ENCODE measurements around the gene ZNF576. TPM values are rescaled to one million over a fixed set of nuclear protein-coding genes. Genes with fewer than 3 reads are reported as not detected.
"Not testable (repeated sequence)": the region's sequence is repeated elsewhere in the genome, so short reads cannot be mapped to it uniquely, and the experiment has no call there.

Gene ZNF576, protein sequence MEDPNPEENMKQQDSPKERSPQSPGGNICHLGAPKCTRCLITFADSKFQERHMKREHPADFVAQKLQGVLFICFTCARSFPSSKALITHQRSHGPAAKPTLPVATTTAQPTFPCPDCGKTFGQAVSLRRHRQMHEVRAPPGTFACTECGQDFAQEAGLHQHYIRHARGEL
- 10 to 100 TPM; 15.9 to 19.6 TPM for total RNA-seq

DNA sequence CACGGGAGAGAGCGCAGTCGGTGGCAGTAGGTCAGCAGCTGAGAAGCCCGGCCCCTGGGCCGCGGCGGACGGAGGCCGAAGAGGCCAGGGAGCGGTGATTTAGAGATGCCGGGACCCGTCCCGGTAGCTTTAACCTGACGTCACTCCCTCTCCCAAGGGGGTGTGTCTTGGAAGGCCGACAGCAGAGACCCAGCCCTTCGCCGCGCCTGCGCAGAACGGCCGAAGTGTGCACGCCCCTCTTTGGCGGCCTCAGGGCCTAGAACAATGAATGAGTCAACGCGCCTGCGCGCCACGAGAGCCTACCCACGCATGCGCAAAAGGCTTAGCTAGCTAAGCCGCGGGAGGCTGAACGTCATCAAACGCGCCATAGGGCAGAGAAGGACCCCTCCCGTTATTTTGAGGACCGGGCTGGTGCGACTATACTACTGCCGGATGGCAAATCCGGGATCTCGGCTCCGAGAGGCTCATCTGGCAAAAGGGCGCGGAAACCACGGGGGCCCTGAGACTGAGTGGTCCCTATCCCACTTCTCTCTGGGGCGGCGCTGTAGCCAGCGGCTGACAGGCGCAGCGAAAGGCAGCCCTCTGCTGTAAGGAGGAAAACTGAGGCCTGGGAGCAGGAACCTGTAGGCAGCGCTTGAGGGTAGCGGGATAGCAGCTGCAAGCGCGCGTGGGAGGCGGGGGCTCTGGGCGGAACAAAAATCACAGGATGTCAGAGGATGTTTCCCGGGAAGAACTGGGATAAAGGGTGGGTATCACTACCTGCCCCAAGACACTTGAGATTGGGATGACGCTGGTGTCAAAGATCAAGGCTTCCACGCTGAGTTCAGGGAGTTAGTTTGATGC is at the start of gene ZNF576, which contains the start of gene IRGQ:
Gene ZNF576, plus strand, starts transcription at position 597 of the 843 bp plus-strand sequence. CDS start 514 bp downstream, outside the sequence.
Gene IRGQ, minus strand, starts transcription at position 136 of the 843 bp plus-strand sequence. CDS start 796 bp downstream, outside the sequence.
- H3K27ac Mint-ChIP-seq, result peak within 1 kb of the TSS; percentile 100
- peaks cover 25 to 38% of the 10 kb centered on the region in 2 donors for H3K36me3 Mint-ChIP-seq
- ATAC-seq, result peak; percentile 85 to 89
- DNase-seq (ENCODE audit: low spot score in 2 of 2), result peak; percentile 100
- H3K9me3 Mint-ChIP-seq, result no peaks in the 10 kb centered on the region

DNA sequence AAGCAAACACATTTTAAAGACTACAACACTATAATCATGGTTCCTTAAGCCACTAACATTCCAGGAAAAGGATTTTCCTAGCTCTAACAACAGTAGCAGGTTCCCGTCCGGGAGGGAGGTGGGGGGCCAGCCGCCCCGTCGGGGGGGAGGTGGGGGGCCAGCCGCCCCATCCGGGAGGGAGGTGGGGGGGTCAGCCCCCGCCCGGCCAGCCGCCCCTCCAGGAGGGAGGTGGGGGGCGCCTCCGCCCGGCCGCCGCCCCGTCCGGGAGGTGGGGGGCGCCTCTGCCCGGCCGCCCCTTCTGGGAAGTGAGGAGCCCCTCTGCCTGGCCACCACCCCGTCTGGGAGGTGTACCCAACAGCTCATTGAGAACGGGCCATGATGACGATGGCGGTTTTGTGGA is 48.5 kb upstream of the ZNF576 start:
- not testable (repeated sequence) for H3K27ac Mint-ChIP-seq; H3K9me3 Mint-ChIP-seq; DNase-seq (ENCODE audit: low spot score in 2 of 2); H3K36me3 Mint-ChIP-seq; ATAC-seq

DNA sequence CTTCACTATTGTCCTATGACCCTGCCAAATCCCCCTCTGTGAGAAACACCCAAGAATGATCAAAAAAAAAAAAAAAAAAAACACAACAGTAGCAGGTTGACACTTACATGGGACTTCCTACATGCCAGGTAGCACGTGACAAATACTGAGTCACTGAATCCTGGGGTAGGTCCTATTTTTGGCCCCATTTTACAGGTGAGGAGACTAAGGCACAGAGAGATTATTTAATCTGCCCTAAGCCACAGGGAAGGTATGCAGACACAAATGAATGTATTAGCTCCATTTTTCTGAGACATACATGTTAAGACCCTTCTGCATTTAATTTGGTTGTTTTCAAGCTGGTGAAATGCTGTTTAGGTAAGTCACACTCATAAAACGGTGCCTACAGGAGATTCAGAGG is 47.7 kb upstream of the ZNF576 start:
- H3K27ac Mint-ChIP-seq, result peak overlapping the region in 1 of 2 donors; percentile 22
- ATAC-seq (no peak), DNase-seq (ENCODE audit: low spot score in 2 of 2) (no peak)
- no peaks in the 10 kb centered on the region for H3K36me3 Mint-ChIP-seq
- no peaks in the 10 kb centered on the region for H3K9me3 Mint-ChIP-seq

DNA sequence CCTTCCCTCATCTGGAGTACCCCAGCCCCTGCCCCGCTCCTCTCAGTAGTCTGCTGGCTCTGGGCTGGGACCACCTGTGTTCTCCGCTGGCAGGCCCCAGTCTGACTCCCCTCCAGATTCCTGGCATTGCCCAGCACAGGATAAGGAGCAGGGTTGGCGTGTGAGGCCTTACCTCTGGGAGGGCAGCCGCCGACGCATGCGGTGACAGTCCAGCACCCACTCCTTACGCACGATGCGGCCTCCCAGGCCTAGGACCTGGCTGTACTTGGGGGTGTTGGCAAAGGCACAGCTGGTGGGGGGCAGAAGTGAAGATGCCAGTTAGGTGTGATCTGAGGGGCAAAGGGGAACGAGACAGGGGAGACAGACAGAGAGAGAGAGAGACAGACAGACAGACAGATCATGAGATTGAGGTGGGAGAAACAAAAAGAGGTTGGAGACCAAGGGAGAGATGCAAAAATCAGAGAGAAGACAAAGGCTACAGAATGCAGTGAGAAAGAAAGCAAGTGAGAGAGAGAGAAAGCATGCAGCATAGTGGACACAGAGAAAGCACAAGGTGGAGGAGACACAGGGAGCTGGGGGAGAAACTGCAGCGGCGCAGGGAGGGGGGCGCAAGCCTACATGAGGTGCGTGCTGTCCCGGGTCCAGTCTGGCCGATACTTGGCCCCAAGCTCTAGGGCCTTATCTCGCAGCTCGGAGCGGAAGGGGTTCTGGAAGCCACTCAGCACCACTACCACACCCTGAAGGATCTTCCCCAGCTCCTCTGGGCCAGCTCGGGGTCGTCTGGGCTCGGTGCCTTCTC is 44.8 kb upstream of the ZNF576 start:
- Mint-ChIP-seq H3K36me3 (no peaks in the 10 kb centered on the region), H3K27ac (peak overlapping the region; percentile 31 to 73), H3K9me3 (no peaks in the 10 kb centered on the region)
- ATAC-seq (no peak), DNase-seq (ENCODE audit: low spot score in 2 of 2) (no peak)

DNA sequence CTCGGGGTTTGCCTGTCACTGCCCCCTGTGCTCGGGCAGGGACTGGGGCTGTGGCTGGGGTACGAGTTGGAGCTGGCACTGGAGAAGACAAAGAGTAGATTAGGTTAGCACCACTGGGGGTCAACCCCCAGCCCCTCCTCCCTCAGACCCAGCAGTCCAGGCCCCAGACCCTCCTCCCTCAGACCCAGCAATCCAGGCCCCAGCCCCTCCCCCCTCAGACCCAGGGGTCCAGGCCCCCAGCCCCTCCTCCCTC is 44.3 kb upstream of the ZNF576 start:
- ATAC-seq (no peak), DNase-seq (ENCODE audit: low spot score in 2 of 2) (no peak)
- Mint-ChIP-seq H3K9me3 (no peaks in the 10 kb centered on the region), H3K36me3 (no peaks in the 10 kb centered on the region), H3K27ac (peak overlapping the region; percentile 31 to 73)

DNA sequence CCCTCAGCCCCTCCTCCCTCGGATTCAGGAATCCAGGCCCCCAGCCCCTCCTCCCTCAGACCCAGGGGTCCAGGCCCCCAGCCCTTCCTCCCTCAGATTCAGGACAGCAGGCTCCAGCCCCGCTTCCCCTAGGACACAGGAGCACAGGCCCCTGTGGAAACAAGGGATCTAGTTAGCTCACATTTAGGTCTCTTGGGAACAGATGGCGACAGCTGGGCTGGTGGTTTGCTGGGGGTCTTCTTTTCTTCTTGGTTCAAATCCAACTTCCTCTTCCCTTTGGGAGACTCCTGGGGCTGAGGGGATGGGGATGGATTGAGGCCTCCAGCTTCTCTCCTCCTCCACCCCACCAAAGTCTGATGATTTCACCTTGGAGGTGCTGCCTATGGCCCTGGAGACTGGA is 43.8 kb upstream of the ZNF576 start:
- no peaks in the 10 kb centered on the region for H3K9me3 Mint-ChIP-seq
- ATAC-seq (no peak), DNase-seq (ENCODE audit: low spot score in 2 of 2) (no peak)
- no peaks in the 10 kb centered on the region for H3K36me3 Mint-ChIP-seq
- peak overlapping the region; percentile 50 to 60 for H3K27ac Mint-ChIP-seq

DNA sequence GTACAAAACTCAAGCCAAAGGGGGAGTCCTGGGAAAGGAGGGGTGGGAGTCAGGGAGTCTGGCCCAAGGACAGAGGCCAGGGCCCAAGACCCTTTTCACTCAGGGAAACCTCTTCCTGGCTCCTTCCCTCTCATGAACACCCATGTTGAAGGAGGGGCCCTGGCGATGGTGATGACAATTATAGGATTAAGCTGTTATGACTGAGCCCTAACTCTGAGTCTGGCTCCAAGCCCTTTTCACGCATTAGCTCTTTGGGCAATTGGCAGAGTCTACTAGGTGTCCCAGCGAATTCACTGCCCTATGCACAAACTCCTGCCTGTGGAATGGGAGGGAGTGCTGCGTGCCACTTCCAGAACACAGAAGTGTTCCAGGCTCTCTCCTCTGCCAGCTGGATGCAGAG is 42.7 kb upstream of the ZNF576 start:
- H3K36me3 Mint-ChIP-seq, result no peaks in the 10 kb centered on the region
- H3K9me3 Mint-ChIP-seq, result no peaks in the 10 kb centered on the region
- ATAC-seq, result no peak

DNA sequence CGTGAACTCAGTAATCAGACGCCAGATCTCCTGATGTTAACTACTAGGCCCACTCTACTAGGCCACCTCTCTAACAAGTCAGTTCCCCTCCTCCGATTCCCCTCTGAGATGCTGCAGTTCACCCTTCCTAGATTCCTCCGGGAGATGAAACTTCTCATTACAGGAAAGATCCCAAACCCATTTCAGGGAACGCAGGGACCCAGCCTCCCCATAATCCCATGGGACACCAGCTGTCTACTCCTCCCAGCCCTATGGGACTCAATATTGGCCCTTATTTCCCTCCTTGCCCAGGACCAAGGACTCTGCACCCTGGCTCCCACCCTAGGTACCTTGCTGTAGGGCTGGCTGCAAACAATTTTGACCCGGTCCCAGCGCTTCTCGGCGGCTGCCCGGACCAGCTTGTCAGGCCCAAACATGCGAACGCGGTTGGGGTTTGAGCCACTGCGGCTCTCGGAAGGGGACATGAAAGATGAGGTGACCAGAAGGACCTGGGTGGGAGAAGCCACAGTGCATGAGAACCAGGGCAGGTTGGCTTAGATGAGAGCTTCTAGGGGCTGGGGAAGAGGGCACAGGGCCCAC is 42.0 kb upstream of the ZNF576 start:
- Mint-ChIP-seq H3K9me3 (no peaks in the 10 kb centered on the region), H3K27ac (peak overlapping the region; percentile 60 to 76), H3K36me3 (no peaks in the 10 kb centered on the region)
- DNase-seq (ENCODE audit: low spot score in 2 of 2) (no peak), ATAC-seq (no peak)

More for the DNA sequence above, 42.7 kb upstream of the ZNF576 start:
- peak overlapping the region in 1 of 2 donors; percentile 60 for H3K27ac Mint-ChIP-seq
- DNase-seq (ENCODE audit: low spot score in 2 of 2), result no peak

DNA sequence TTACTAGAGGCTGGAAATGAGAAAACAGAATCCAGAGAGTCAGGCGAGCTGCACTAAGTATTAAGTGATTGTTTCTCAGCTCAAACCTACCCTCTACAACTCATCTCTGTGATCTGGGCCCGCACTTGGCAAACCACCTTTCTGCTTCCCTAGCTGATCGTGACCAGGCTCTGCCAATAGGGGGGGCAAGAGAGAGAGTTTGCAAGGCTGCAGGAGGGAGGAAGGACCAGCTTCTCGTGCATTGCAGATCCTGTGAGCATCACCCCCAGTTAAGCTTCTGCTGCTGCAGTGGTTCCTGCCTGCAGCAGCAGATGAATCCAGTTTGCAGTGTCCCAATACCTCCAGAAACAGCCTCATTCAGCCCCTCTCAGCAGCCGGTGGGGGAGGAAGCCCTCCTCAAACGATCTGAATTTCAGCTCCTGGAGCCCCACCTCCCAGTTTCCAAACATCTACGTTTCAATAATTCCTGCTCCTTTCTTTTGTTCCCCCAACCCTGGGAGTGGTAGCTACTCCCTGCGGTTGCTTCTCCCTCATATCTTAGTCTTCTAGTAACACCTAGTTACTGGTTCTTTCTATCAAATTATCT is 41.1 kb upstream of the ZNF576 start:
- no peaks in the 10 kb centered on the region for H3K36me3 Mint-ChIP-seq
- no peaks in the 10 kb centered on the region for H3K9me3 Mint-ChIP-seq
- DNase-seq (ENCODE audit: low spot score in 2 of 2) (peak; percentile 72 to 90), ATAC-seq (peak; percentile 88 to 89)
- H3K27ac Mint-ChIP-seq, result peak overlapping the region in 1 of 2 donors; percentile 60

DNA sequence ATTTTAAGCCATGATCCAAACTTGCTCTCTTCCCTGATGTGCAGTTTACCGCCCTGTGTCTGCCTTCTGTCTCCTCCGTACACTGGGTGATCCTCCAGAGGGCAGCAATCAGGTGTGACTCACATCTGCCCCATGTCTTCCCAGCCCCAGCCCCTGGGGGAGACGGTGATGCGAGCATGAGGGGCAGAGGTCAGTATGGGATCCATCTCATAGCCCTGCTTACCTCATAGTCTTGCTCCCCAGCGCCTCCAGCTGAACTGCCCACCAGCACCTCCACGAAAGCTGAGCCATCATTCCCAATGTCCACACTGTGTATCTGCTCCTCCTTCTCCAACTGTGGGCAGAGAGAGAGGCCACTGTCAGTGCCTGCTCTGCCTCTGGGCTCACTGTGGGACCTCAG is 35.7 kb upstream of the ZNF576 start:
- peaks cover 3% of the 10 kb centered on the region in 2 donors for H3K9me3 Mint-ChIP-seq

DNA sequence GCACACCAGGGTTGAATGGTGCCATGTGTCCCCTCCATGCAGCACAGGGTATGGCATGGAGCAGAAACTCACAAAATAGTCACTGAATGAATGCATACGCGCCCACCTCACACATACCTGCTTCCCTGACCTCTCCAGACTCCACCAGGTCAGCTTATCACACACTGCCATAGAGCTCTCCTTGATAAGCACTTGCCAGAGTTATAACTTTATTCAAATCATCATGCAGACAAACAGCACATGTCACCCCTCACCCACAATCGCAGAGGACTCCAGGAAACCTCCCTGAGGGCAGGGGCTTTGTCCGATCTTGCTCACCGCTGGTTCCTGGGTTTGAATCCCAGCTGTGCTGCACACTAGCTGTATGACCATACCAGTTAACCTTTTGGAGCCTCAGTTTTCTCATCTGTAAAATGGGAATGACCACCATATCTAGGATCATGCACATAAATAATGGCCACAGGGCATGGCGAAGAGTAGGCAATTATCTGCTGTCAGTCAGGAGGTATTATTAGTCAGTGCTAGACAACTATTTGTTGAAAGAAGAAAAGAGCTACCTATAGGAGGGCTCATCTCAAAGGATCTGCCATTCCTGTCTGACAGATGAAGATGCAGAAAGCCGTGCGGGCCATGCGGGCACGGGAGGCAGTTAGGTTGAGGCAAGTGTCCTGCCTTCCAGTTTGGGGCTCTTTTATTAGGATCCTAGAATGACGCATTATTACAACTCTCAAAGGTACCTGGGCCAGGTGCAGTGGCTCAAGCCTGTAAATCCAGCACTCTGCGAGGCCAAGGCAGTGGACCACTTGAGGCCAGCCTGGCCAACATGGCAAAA is 35.0 kb upstream of the ZNF576 start:
- ATAC-seq (no peak), DNase-seq (ENCODE audit: low spot score in 2 of 2) (no peak)
- peaks cover 3% of the 10 kb centered on the region in 2 donors for H3K9me3 Mint-ChIP-seq
- peaks cover 6 to 29% of the 10 kb centered on the region in 2 donors for H3K36me3 Mint-ChIP-seq
- peak overlapping the region; percentile 97 to 99 for H3K27ac Mint-ChIP-seq

More for the DNA sequence above, 35.7 kb upstream of the ZNF576 start:
- Mint-ChIP-seq H3K36me3 (peaks cover 6 to 29% of the 10 kb centered on the region in 2 donors), H3K27ac (peak overlapping the region; percentile 70 to 99)
- DNase-seq (ENCODE audit: low spot score in 2 of 2) (no peak), ATAC-seq (no peak)

DNA sequence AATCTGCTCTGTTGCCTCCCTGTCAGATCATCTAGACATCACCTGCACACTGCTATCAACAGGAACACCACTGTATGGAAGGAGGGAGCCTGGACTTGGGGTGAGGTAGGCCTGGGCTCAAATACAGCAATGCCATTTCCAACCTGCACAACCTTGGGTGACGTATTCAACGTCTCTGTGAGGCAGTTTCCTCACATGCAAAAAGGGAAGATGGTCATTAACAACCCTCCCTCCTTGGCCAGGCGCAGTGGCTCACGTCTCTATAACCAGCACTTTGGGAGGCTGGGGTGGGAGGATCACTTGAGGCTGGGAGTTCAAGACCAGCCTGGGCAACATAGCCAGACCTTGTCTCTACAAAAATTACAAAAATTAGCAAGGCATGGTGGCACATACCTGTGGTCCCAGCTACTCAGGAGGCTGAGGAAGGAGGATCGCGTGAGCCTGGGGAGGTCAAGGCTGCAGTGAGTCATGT is 34.1 kb upstream of the ZNF576 start:
- peaks cover 3% of the 10 kb centered on the region in 2 donors for H3K9me3 Mint-ChIP-seq
- ATAC-seq, result peak in 1 of 2 donors; percentile 30
- peaks cover 6 to 29% of the 10 kb centered on the region in 2 donors for H3K36me3 Mint-ChIP-seq
- peak overlapping the region; percentile 97 to 99 for H3K27ac Mint-ChIP-seq
- DNase-seq (ENCODE audit: low spot score in 2 of 2), result no peak

DNA sequence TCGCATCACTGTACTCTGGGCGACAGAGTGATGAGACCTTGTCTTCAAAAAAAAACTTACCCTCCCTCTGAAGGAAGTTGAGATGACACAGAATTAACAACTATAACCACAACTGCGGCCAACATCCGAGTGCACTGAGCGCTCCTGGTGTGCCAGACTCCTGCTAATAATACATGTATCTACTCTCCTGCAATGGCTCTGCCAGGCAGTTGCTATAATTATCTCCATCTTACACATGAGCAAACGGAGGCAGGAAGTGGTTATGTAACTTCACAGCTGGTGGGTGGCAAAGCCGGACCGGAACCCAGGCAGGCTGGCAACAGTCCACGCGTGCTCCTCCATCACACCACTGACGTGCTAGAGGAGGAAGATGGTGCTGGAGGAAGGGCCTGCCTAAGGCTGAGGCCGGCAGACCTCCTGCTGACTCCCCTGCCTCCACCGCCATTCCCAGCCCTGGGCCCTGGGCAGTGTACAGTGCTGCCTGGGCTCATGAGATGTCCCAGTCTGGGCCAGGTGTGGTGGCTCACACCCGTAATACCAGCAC is 33.6 kb upstream of the ZNF576 start:
- Mint-ChIP-seq H3K36me3 (peaks cover 6 to 29% of the 10 kb centered on the region in 2 donors), H3K27ac (peak overlapping the region; percentile 97 to 99), H3K9me3 (peaks cover 3% of the 10 kb centered on the region in 2 donors)
- DNase-seq (ENCODE audit: low spot score in 2 of 2), result peak; percentile 53 to 86
- peak; percentile 91 to 97 for ATAC-seq

DNA sequence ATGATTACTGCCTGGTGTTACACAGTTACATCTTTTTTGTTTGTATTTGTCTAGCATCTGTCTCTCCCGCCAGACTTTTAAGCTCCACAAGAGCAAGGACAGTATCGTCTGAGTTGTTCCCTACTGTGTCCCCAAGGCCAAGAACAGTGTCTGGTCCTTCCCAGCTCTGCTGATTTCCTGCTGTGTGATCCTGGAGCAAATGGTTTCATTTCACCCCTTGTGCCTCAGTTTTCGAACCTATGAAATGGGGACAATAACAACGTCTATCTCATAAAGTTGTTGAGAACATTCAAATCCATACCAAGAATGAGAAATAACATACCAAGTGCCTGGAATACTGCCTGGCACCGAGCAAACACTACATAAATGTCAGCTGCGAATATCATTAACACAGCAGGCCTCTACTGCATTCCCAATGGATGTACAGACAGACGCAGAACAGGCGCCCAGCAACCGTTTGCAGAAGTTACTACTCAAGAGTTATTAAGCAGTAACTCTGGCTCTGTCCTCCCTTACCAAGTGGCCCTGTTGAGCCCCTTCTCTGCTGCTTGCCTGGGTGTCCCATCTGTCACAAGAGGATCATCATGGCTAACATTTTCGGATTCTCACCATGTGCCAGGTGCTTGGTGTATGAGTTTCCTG is 32.5 kb upstream of the ZNF576 start:
- DNase-seq (ENCODE audit: low spot score in 2 of 2), result no peak
- H3K27ac Mint-ChIP-seq, result peak overlapping the region; percentile 27 to 99
- H3K9me3 Mint-ChIP-seq, result peaks cover 3% of the 10 kb centered on the region in 2 donors
- no peak for ATAC-seq
- H3K36me3 Mint-ChIP-seq, result peaks cover 6 to 29% of the 10 kb centered on the region in 2 donors

DNA sequence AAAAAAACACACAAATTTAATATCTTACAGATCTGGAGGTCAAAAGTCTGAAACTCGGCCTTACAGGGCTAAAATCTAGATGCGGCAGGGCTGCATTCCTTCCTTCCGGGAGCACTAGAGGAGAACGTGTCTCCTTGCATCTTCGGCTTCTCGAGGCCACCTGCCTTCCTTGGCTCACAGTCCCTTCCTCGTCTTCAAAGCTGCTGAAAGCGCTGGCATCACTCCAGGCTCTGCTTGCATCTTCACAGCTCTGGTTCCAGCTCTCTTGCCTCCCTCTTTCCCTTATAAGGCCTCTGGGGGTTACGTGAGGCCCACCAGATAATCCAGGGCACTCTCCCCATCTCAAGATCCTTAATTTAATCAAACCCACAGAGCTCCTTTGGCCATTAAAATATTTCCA is 31.6 kb upstream of the ZNF576 start:
- Mint-ChIP-seq H3K27ac (peak overlapping the region; percentile 41 to 99), H3K36me3 (peaks cover 6 to 29% of the 10 kb centered on the region in 2 donors), H3K9me3 (peaks cover 3% of the 10 kb centered on the region in 2 donors)
- ATAC-seq (no peak), DNase-seq (ENCODE audit: low spot score in 2 of 2) (no peak)

All from activated naive CD4-positive, alpha-beta T cell treated with anti-CD3 and anti-CD28 coated beads, Interleukin-2, amount 50 U/mL, for 72 hours (primary cell).